ENCODE results near the gene SPOCK1.

DNA sequence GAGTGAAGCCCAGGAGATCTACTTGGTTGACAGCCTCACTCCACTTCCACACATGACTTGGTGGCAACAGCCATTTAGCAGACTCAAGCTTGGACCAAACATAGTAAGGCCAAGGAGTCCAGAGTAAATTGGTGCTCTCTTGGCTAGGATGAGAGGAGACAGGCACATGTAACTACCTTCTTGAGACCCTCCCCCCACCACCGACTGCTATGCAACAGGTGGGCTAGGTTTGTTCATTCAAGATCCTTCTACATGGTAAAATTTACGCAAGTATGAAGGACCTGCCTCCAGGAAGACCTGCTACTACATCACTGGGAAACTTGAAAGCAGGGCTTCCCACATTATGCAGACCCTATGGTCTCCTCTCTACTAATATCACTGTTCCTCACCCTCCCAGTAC is 442.4 kb downstream of the SPOCK1 start:
- TF ChIP-seq POLR2AphosphoS5 (IDR thresholded peaks at IDR 0.05) (no peak), CTCF (IDR thresholded peaks at IDR 0.05) (no peak), POLR2A (IDR thresholded peaks at IDR 0.05) (no peak)

Measured in stomach (tissue), 4 donors.